ENCODE measurements around the gene CAMKK2.

GRCh38 chr12:121209624-121210572, 86.6 kb downstream of the CAMKK2 start, which contains the start of gene P2RX4:
- TF ChIP-seq EZH2 (IDR thresholded peaks at IDR 0.05; ENCODE audit: insufficient read depth, poor library complexity, severe bottlenecking), result no peak
- no peak for TF ChIP-seq EZH2phosphoT487 (IDR thresholded peaks at IDR 0.05; ENCODE audit: insufficient read depth, low read depth)
